HG03378 (cell line): Measurements from ENCODE around the gene SLC5A5.
"Not testable (repeated sequence)": the region's sequence is repeated elsewhere in the genome, so short reads cannot be mapped to it uniquely, and the experiment has no call there.

ENCODE experiments used
- ATAC-seq: cut with Tn5 transposase; IDR thresholded peaks from one replicate; pipeline ENCODE4 v1.9.1; 2021; ENCODE audit warnings: mild to moderate bottlenecking, moderate library complexity; ENCODE audit not compliant: unreplicated experiment

Gene SLC5A5

GRCh38 chr19:17869114-17869608, 2.6 kb upstream of the SLC5A5 start:
- no peak for ATAC-seq

DNA sequence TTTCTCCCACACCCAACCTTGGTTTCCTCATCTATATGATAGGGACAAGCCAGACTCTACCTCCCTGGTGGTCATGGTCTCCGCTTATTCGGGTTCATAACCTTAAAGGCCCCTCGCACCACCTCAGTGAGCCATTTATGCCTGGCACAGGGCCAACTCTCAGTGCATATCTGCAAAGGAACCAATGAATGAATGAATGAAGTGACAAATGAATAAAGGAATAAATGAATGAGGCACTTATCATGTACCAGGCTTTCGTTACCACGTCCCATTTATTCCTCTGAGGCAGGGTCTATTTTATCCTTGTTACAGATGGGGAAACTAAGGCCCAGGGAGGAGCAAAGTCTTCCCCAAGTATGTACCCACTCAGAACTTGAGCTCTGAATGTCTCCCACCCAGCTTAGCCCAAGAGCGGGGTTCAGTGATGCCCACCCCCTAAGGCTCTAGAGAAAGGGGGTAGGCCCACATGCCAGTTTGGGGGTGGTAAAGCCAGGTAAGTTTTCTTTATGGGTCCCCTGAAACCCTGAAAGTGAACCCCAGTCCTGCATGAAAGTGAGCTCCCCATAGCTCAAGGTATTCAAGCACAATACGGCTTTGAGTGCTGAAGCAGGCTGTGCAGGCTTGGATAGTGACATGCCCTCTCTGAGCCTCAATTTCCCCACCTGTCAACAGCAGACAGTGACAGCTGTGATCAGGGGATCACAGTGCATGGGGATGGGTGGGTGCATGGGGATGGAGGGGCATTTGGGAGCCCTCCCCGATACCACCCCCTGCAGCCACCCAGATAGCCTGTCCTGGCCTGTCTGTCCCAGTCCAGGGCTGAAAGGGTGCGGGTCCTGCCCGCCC, 490 bp upstream of the SLC5A5 start:
- no peak for ATAC-seq

DNA sequence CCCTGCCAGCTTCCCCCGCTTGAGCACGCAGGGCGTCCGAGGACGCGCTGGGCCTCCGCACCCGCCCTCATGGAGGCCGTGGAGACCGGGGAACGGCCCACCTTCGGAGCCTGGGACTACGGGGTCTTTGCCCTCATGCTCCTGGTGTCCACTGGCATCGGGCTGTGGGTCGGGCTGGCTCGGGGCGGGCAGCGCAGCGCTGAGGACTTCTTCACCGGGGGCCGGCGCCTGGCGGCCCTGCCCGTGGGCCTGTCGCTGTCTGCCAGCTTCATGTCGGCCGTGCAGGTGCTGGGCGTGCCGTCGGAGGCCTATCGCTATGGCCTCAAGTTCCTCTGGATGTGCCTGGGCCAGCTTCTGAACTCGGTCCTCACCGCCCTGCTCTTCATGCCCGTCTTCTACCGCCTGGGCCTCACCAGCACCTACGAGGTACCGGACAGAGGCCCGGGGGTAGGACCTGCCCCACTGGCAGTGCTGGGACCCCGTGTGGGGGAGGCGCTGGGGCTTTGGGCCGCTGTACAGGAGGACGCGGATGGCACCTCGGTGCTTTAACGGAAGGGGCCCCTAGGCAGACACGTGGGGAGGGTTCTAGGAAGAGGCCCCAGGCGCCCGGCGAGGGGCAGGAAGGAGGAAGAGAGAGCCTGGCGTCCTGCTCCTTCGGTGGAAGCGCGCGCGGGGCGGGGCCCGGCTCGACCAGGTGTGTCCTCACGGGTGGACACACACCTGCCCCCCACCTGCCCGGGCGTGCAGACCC, 681 bp downstream of the SLC5A5 start:
- ATAC-seq, result no peak

GRCh38 chr19:17873786-17874757, 2.3 kb downstream of the SLC5A5 start:
- no peak for ATAC-seq

DNA sequence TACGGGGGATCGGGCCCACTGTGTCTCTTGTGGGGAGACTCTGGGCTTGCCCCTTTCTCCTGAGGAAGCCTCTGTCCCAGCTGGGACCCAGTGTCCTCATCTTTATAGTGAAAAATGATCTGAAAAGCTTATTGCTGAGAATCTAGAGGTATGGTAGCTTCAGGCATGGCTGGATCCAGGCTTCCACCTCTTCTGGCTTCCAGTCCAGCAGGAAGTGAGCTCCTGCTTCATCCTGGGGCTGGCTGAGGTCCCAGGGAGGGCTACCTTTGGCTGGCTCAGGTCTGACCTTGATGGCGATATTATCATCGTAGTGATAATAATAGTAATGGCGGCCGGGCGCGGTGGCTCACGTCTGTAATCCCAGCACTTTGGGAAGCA, 3.0 kb downstream of the SLC5A5 start:
- no peak for ATAC-seq

GRCh38 chr19:17877696-17878095, 6.0 kb downstream of the SLC5A5 start:
- no peak for ATAC-seq

- ATAC-seq, result no peak
Measured at GRCh38 chr19:17879466-17879865, 7.7 kb downstream of the SLC5A5 start.

DNA sequence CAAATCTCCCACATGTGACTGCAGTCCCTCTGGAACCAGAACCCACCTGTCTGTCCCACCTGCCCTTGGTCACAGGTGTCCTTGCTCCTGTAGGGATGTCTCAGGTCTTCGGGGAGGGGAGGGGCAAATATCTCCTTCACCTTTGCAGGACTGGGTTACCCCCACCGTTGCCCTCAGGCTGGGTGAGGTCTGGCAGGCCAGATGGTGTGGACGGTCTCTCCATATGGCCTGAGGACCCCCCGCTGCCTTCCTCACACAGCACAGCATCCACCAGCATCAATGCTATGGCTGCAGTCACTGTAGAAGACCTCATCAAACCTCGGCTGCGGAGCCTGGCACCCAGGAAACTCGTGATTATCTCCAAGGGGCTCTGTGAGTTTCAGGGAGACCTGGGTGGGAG, 10.0 kb downstream of the SLC5A5 start:
- ATAC-seq, result no peak

GRCh38 chr19:17883627-17884410, 12.1 kb downstream of the SLC5A5 start:
- no peak for ATAC-seq

DNA sequence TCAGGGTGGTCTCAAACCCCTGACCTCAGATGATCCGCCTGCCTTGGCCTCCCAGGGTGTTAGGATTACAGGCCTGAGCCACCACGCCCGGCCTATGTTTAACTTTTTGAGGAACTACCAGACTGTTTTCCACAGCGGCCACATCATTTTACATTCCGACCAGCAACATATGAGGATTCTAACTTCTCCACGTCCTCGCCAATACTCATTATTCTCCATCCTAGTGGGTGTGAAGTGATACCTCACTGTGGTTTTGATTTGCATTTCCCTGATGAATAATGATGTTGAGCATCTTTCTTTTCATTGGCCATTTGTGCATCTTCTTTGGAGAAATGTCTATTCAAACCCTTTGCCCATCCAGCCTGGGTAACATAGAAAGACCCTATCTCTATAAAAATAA, 14.8 kb downstream of the SLC5A5 start:
- no peak for ATAC-seq

DNA sequence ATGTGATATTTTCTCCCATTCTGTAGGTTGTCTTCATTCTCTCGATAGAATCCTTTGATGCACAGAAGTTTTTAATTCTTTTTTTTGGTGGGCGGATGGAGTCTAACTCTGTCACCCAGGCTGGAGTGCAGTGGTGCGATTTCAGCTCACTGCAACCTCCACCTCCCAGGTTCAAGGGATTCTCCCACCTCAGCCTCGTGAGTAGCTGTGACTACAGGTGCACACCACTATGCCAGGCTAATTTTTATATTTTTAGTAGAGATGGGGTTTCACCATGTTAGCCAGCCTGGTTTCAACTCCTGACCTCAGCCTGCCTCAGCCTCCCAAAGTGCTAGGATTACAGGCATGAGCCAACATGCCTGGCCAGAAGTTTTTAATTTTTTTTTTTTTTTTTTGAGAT, 15.5 kb downstream of the SLC5A5 start:
- ATAC-seq, result not testable (repeated sequence)

DNA sequence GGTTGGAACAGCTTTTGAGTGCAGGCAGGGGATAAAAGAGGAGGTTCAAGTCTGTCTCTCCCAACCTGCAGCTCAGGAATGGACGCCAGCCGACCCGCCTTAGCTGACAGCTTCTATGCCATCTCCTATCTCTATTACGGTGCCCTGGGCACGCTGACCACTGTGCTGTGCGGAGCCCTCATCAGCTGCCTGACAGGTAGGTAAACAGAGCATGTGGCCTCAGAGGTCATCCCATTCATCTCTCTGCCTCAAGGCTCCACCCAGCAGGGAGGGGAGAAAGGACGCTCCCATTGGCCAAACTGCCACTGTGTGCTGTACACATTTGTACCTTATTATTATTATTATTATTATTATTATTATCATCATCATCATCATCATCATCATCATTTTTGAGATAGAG, 16.5 kb downstream of the SLC5A5 start:
- ATAC-seq, result no peak

GRCh38 chr19:17889609-17890214, 18.0 kb downstream of the SLC5A5 start:
- no peak for ATAC-seq

GRCh38 chr19:17893766-17894165, 22.0 kb downstream of the SLC5A5 start:
- no peak for ATAC-seq

DNA sequence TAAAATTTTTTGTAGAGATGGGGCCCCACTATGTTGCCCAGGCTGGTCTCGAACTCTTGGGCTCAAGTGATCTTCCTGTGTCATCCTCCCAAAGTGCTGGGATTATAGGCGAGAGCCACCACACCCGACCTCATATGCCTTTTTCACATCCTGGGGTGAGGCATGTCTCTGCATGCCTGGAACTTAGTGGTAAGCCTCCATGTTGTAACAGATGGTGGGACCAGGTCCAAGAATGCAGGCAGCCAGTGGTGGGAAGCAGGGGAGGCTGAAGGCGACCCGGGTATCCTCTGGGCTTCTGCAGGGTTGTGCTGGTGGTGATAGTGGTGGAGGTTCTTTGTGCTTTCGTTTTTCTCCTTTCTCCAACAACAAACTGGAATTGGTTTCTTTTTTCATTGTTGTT, 31.0 kb downstream of the SLC5A5 start:
- ATAC-seq, result no peak

DNA sequence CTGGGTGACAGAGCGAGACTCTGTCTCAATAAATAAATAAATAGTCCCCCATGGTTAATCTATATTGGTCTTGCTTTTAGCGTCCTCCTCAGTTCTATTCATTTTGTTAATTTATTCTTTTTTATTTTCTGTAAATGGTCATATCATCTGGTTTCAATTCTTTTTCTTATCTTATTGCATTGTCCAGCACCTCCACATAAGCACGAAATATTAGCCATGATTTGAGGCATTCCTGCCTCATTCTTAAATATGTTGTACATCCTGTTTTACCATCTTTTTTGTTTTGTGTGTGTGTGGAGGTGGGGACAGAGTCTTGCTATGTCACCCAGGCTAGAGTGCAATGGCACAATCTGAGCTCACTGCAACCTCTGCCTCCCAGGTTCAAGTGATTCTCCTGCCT, 36.5 kb downstream of the SLC5A5 start:
- ATAC-seq, result no peak

GRCh38 chr19:17909003-17909732, 37.4 kb downstream of the SLC5A5 start:
- no peak for ATAC-seq

GRCh38 chr19:17910791-17911360, 39.1 kb downstream of the SLC5A5 start:
- no peak for ATAC-seq
